Measurements from ENCODE around the gene KCNC3.

KCNC3 gene

GRCh38 chr19:50371914-50372475 is 42.8 kb upstream of the KCNC3 start:
- no peak for TF ChIP-seq CTCF (IDR thresholded peaks at IDR 0.05; ENCODE audit: low read depth, low read length)
- H3K4me3 ChIP-seq (ENCODE audit: low read depth, low read length): no peak overlapping the region

- peak; percentile 80 for TF ChIP-seq CTCF (IDR thresholded peaks at IDR 0.05; ENCODE audit: low read depth, low read length)
- peak overlapping the region; percentile 56 for H3K4me3 ChIP-seq (ENCODE audit: low read depth, low read length)
These were observed 39.7 kb upstream of the KCNC3 start for GRCh38 chr19:50368649-50369570.

- H3K4me3 ChIP-seq (ENCODE audit: low read depth, low read length): no peak within 1 kb of the TSS
These were observed 36.5 kb upstream of the KCNC3 start, which contains the start of gene NAPSA for GRCh38 chr19:50365434-50366306. Gene NAPSA, minus strand, starts transcription at chr19:50365639. Its CDS starts 18 bp downstream, at chr19:50365621.

GRCh38 chr19:50362656-50363424 is 33.7 kb upstream of the KCNC3 start:
- H3K4me3 ChIP-seq (ENCODE audit: low read depth, low read length): no peak overlapping the region
- TF ChIP-seq CTCF (IDR thresholded peaks at IDR 0.05; ENCODE audit: low read depth, low read length): no peak

More at GRCh38 chr19:50365434-50366306, 36.5 kb upstream of the KCNC3 start, which contains the start of gene NAPSA:
- no peak for TF ChIP-seq CTCF (IDR thresholded peaks at IDR 0.05; ENCODE audit: low read depth, low read length)

GRCh38 chr19:50362030-50362412 is 32.8 kb upstream of the KCNC3 start:
- H3K4me3 ChIP-seq (ENCODE audit: low read depth, low read length): no peak overlapping the region
- no peak for TF ChIP-seq CTCF (IDR thresholded peaks at IDR 0.05; ENCODE audit: low read depth, low read length)

- no peak overlapping the region for H3K4me3 ChIP-seq (ENCODE audit: low read depth, low read length)
- no peak for TF ChIP-seq CTCF (IDR thresholded peaks at IDR 0.05; ENCODE audit: low read depth, low read length)
These were observed 32.3 kb upstream of the KCNC3 start for GRCh38 chr19:50361290-50362029.

Measured in WI38 (cell line).